Sigmoid colon (tissue), 7 donors: Measurements from ENCODE around the gene IGDCC3. TPM values are rescaled to one million over a fixed set of nuclear protein-coding genes. Genes with fewer than 3 reads are reported as not detected.

Experiments
- DNase-seq: peaks from one replicate; pipeline ENCODE4 v3.0.0-alpha.2; 2019
- H3K27ac ChIP-seq, 4 donors: fragments of 200-600 bp; sonication (generic); one replicate each; pipeline ENCODE4 v1.5.1; 2016 to 2019; ENCODE audit warnings: mild to moderate bottlenecking in 1 of 4
- H3K27me3 ChIP-seq, 3 donors: fragments of 200-600 bp; sonication (generic); one replicate each; pipeline ENCODE4 v1.5.1; 2019; ENCODE audit warnings: mild to moderate bottlenecking in 1 of 3
- H3K36me3 ChIP-seq, 4 donors: fragments of 200-600 bp; sonication (generic); one replicate each; pipeline ENCODE4 v1.5.1; 2016 to 2019
- H3K4me1 ChIP-seq, 4 donors: fragments of 200-600 bp; sonication (generic); one replicate each; pipeline ENCODE4 v1.5.1; 2017 to 2019
- H3K4me3 ChIP-seq, 4 donors: fragments of 200-600 bp; sonication (generic); one replicate each; pipeline ENCODE4 v1.5.1; 2017 to 2019; ENCODE audit warnings: mild to moderate bottlenecking in 2 of 4, moderate library complexity in 1 of 4
- H3K9me3 ChIP-seq, 4 donors: fragments of 200-600 bp in 3 of 4; sonication (generic) in 3 of 4; one replicate each; pipeline versions ENCODE4 v1.5.1 to v1.6.1; 2013 to 2019
- CTCF ChIP-seq, 4 experiments: fragments of 450-650 bp in 3 of 4; fragments of 200-600 bp in 1 of 4; IDR thresholded peaks; one replicate each; pipeline ENCODE4 v1.5.1; 2016 to 2019; ENCODE audit warnings: antibody characterized with exemption in 4 of 4, mild to moderate bottlenecking in 3 of 4, moderate library complexity in 2 of 4
- EP300 ChIP-seq, 4 donors: sonication (generic); formaldehyde crosslinking; IDR thresholded peaks; one replicate each; pipeline ENCODE4 v1.6.1; 2017; ENCODE audit warnings: antibody characterized with exemption in 4 of 4
- POLR2A ChIP-seq, 2 donors: fragments of 450-650 bp; IDR thresholded peaks; one replicate each; pipeline ENCODE4 v1.6.1; 2016; ENCODE audit warnings: antibody characterized with exemption in 2 of 2, mild to moderate bottlenecking in 2 of 2, moderate library complexity in 2 of 2
- POLR2AphosphoS5 ChIP-seq, 4 donors: sonication (generic); formaldehyde crosslinking; IDR thresholded peaks; one replicate each; pipeline ENCODE4 v1.6.1; 2017; ENCODE audit warnings: antibody characterized with exemption in 4 of 4
- WGBS, 2 donors: extraction: QIAGEN DNeasy Blood & Tissue Kit; methylation state at CpG; one replicate each; pipeline ENCODE4 v1.1.7; 2013; 5-methylcytosine and 5-hydroxymethylcytosine counted together
- intact Hi-C: fragments of 100-400 bp; cut with DNase I; formaldehyde crosslinking; loops from one replicate; pipeline ENCODE4 v1.15.1; 2023
- polyA plus RNA-seq, 3 donors: library from polyadenylated mRNA; stranded (reverse); fragments of 200-250 nt; gene quantifications; one replicate each; pipeline ENCODE4 v1.2.3, GENCODE V29; 2013
- total RNA-seq, 4 donors: library from RNA; depleted of rRNA; stranded (reverse); fragments of >200 nt; gene quantifications; one replicate each; pipeline ENCODE4 v1.1.0, GENCODE V29; 2016
- donor health status: healthy with polysubstance abuse.
- donor health status: Bipolar disorder and iron deficiency.
- donor health status: healthy.

The IGDCC3 gene
- total and polyA plus RNA-seq, 7 donors: under 0.01 to 0.55 (median 0.12) TPM; not detected in 2

- peak; percentile 37 for DNase-seq
- 83 to 86% methylated on average over 7 of the region's 7 CpGs for WGBS, 2 donors
- no peak for TF ChIP-seq CTCF (IDR thresholded peaks at IDR 0.05)
- no peak for TF ChIP-seq EP300 (IDR thresholded peaks at IDR 0.05)
- TF ChIP-seq POLR2AphosphoS5 (IDR thresholded peaks at IDR 0.05): no peak
- TF ChIP-seq POLR2A (IDR thresholded peaks at IDR 0.05): no peak
- intact Hi-C loops: no loop called here
- Histone ChIP-seq H3K27me3 (peaks cover 0 to 5% (median 0%) of the 10 kb centered on the region in 3 donors), H3K36me3 (no peaks in the 10 kb centered on the region), H3K4me1 (peaks cover 0 to 12% (median 2%) of the 10 kb centered on the region in 4 donors), H3K9me3 (no peaks in the 10 kb centered on the region), H3K27ac (no peak overlapping the region), H3K4me3 (no peak overlapping the region)
Observed at GRCh38 chr15:65366122-65366892, 11.5 kb downstream of the IGDCC3 start.

- intact Hi-C loops: no loop called here
- 85 to 90% methylated on average over 2 of the region's 2 CpGs for WGBS, 2 donors
- Histone ChIP-seq H3K4me1 (peaks cover 0 to 12% (median 2%) of the 10 kb centered on the region in 4 donors), H3K36me3 (no peaks in the 10 kb centered on the region), H3K4me3 (no peak overlapping the region), H3K27me3 (peaks cover 0 to 5% (median 0%) of the 10 kb centered on the region in 3 donors), H3K9me3 (no peaks in the 10 kb centered on the region), H3K27ac (no peak overlapping the region)
- TF ChIP-seq CTCF (IDR thresholded peaks at IDR 0.05) (no peak), POLR2A (IDR thresholded peaks at IDR 0.05) (no peak), EP300 (IDR thresholded peaks at IDR 0.05) (no peak), POLR2AphosphoS5 (IDR thresholded peaks at IDR 0.05) (no peak)
- DNase-seq: peak; percentile 14
Observed at GRCh38 chr15:65365229-65365628, 12.6 kb downstream of the IGDCC3 start.

- peaks cover 0 to 12% (median 2%) of the 10 kb centered on the region in 4 donors for H3K4me1 ChIP-seq
- 84 to 90% methylated on average over 2 of the region's 2 CpGs for WGBS, 2 donors
- H3K4me3 ChIP-seq: no peak overlapping the region
- TF ChIP-seq POLR2A (IDR thresholded peaks at IDR 0.05): no peak
- no peak for TF ChIP-seq EP300 (IDR thresholded peaks at IDR 0.05)
- TF ChIP-seq POLR2AphosphoS5 (IDR thresholded peaks at IDR 0.05): no peak
- TF ChIP-seq CTCF (IDR thresholded peaks at IDR 0.05): no peak
- H3K9me3 ChIP-seq: no peaks in the 10 kb centered on the region
- no peak overlapping the region for H3K27ac ChIP-seq
- peak; percentile 33 for DNase-seq
- intact Hi-C loops: no loop called here
- no peaks in the 10 kb centered on the region for H3K36me3 ChIP-seq
- H3K27me3 ChIP-seq: peaks cover 0 to 14% (median 5%) of the 10 kb centered on the region in 3 donors
Observed at GRCh38 chr15:65363766-65364165, 14.0 kb downstream of the IGDCC3 start.

DNA sequence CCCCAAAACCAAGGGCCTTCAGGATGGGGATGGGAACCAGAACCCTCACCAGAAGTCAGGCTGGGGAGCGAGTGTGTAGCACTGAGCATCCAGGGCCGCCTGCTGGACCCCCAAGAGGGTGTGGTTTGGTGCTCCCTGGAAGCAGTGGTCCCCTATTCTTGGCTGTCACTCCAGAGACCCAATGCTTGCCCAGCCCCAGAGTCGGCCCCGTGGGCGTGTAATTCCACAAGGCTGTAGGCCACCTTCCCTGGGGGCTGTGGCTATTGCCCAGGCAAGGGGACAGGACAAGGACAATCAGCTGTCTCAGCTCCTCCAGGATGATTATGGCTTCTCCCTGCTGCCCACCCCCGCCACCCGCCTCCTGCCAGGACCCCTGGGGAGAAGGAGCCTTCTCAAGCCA lies 14.5 kb downstream of the IGDCC3 start:
- Histone ChIP-seq H3K4me3 (no peak overlapping the region), H3K9me3 (no peaks in the 10 kb centered on the region), H3K36me3 (no peaks in the 10 kb centered on the region), H3K27ac (no peak overlapping the region), H3K4me1 (peaks cover 0 to 8% (median 1%) of the 10 kb centered on the region in 4 donors), H3K27me3 (peaks cover 0 to 19% (median 5%) of the 10 kb centered on the region in 3 donors)
- WGBS, 2 donors: 87 to 92% methylated on average over 7 of the region's 7 CpGs
- intact Hi-C loops: no loop called here
- peak; percentile 43 for DNase-seq
- no peak for TF ChIP-seq EP300 (IDR thresholded peaks at IDR 0.05)
- no peak for TF ChIP-seq POLR2AphosphoS5 (IDR thresholded peaks at IDR 0.05)
- TF ChIP-seq CTCF (IDR thresholded peaks at IDR 0.05): no peak
- no peak for TF ChIP-seq POLR2A (IDR thresholded peaks at IDR 0.05)
